PFSK-1 (cell line): ENCODE measurements around the gene LRRC70.

Experiments
- FOXP2 ChIP-seq: optimal IDR thresholded peaks from 2 replicates; pipeline ENCODE3; 2011; ENCODE audit warnings: borderline replicate concordance, control low read depth, inconsistent platforms; ENCODE audit not compliant: insufficient read depth; ENCODE audit errors: extremely low read length, extremely low read depth
- POLR2AphosphoS5 ChIP-seq: IDR thresholded peaks from 2 replicates; pipeline ENCODE4 v1.6.1; 2012; ENCODE audit warnings: low read depth, mild to moderate bottlenecking, control low read depth, low read length, moderate library complexity
- REST ChIP-seq, 2 experiments: IDR thresholded peaks; 2 replicates each; pipeline versions ENCODE4 v1.6.1 to v1.8.0; 2011 to 2012; ENCODE audit warnings: low read depth in 2 of 2, low read length in 2 of 2, control low read depth in 1 of 2, inconsistent platforms in 1 of 2, mild to moderate bottlenecking in 1 of 2, moderate library complexity in 1 of 2; ENCODE audit not compliant: insufficient read depth in 1 of 2
- SIN3A ChIP-seq: IDR thresholded peaks from 2 replicates; pipeline ENCODE4 v1.6.1; 2012; ENCODE audit warnings: mild to moderate bottlenecking, low read length, moderate library complexity, borderline replicate concordance; ENCODE audit not compliant: insufficient read depth
- TAF1 ChIP-seq: IDR thresholded peaks from 2 replicates; pipeline ENCODE4 v1.6.1; 2012; ENCODE audit warnings: low read length, control low read depth, borderline replicate concordance; ENCODE audit not compliant: insufficient read depth

Gene LRRC70

GRCh38 chr5:62627901-62628300 lies 49.3 kb downstream of the LRRC70 start:
- TF ChIP-seq POLR2AphosphoS5 = no peak
- no peak for TF ChIP-seq REST (IDR thresholded peaks at IDR 0.05; ENCODE audit: insufficient read depth in 1 of 2, low read depth in 2 of 2, low read length in 2 of 2)
- TF ChIP-seq TAF1 = no peak
- no peak for TF ChIP-seq SIN3A
- TF ChIP-seq FOXP2 = no peak
